HL-60 (cell line): Measurements from ENCODE around the gene MAGIX.

ENCODE experiments used
- DNase-seq, 2 experiments: peaks; one replicate each; pipeline ENCODE4 v3.0.0-alpha.2; 2010 to 2020; ENCODE audit warnings: low read depth in 1 of 2, low spot score in 1 of 2
- H3K27ac ChIP-seq: fragments of 250-450 bp; sonication (Bioruptor Pico); replicated peaks from 2 replicates; pipeline ENCODE4 v1.5.1; 2020; ENCODE audit warnings: mild to moderate bottlenecking, moderate library complexity
- H3K27me3 ChIP-seq: fragments of 250-450 bp; sonication (Bioruptor Pico); 2 replicates; pipeline ENCODE4 v1.5.1; 2021; ENCODE audit warnings: mild to moderate bottlenecking, moderate library complexity; ENCODE audit not compliant: insufficient read depth, poor library complexity, severe bottlenecking
- H3K4me3 ChIP-seq: replicated peaks from 2 replicates; pipeline ENCODE4 v1.5.1; 2011; ENCODE audit warnings: mild to moderate bottlenecking, control low read depth, low read length; ENCODE audit not compliant: insufficient read depth
- GABPA ChIP-seq: IDR thresholded peaks from 2 replicates; pipeline ENCODE4 v1.6.1; 2012; ENCODE audit warnings: low read depth
- POLR2AphosphoS5 ChIP-seq: IDR thresholded peaks from 2 replicates; pipeline ENCODE4 v1.6.1; 2012; ENCODE audit warnings: low read depth
- REST ChIP-seq: IDR thresholded peaks from 2 replicates; pipeline ENCODE4 v1.6.1; 2012; ENCODE audit warnings: low read depth; ENCODE audit not compliant: insufficient replicate concordance
- SPI1 ChIP-seq: IDR thresholded peaks from 2 replicates; pipeline ENCODE4 v1.6.1; 2012; ENCODE audit warnings: low read depth, mild to moderate bottlenecking, borderline replicate concordance
- TF ChIP-seq, protein P1 (sequence below): IDR thresholded peaks from one replicate; pipeline ENCODE4 v1.5.1; 2011; ENCODE audit warnings: low read length, control low read depth, inconsistent platforms; ENCODE audit not compliant: insufficient read depth

Gene MAGIX

DNA sequence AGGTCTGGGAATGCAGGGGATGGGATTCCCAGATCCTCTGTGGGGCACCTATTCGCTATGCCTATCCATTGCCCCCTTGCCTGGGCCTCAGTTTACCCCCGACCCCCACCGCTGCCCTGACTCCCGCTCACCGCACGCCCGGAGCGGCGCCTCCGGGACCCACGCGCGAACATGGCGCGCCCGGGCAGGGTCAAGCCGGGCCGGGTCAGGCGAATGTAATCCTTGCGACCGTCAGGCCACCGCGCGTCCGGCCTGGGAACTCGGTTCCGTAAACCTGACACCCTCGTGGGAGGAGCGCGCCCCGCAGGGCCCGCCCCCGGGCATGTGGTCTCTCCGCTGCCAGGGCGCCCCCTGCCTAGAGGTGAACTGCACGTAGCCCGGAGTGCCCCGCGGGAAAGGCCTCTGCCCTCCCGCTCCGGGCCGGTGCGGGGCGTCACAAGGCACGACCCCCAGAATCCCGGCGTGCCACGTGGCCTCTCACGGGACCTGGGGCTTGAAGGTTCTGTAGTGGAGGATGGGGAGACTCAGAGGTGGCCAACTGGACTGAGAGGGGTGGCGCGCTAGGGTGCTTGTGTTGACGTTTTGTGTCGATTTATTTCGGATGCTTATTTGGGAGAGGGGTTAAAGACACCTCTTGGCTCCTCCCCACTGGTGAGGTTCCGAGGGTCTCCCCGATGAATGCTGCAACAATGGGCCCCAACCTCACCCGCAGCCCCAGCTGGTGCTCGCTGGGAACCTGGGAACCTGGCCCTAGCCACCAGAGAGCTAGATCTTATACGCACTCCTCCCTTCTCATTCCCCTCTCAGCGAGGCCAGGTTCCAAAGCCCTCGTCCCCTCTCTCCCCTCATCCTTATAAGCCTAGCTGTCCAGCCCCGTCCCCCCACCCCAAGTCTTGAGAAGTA lies 23.8 kb downstream of the MAGIX start, which contains the start of gene PRICKLE3:
TSS of gene PRICKLE3 (minus strand) at position 249 of the 903 bp plus-strand sequence. CDS start at position 173, 76 bp downstream.
- TF ChIP-seq REST (no peak), SPI1 (no peak), POLR2AphosphoS5 (peak; percentile 23; the same call in 1 of the 2 replicates), GABPA (no peak)
- TF ChIP-seq, protein P1, sequence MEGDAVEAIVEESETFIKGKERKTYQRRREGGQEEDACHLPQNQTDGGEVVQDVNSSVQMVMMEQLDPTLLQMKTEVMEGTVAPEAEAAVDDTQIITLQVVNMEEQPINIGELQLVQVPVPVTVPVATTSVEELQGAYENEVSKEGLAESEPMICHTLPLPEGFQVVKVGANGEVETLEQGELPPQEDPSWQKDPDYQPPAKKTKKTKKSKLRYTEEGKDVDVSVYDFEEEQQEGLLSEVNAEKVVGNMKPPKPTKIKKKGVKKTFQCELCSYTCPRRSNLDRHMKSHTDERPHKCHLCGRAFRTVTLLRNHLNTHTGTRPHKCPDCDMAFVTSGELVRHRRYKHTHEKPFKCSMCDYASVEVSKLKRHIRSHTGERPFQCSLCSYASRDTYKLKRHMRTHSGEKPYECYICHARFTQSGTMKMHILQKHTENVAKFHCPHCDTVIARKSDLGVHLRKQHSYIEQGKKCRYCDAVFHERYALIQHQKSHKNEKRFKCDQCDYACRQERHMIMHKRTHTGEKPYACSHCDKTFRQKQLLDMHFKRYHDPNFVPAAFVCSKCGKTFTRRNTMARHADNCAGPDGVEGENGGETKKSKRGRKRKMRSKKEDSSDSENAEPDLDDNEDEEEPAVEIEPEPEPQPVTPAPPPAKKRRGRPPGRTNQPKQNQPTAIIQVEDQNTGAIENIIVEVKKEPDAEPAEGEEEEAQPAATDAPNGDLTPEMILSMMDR, result no peak
- peak in 1 of 2 experiments; percentile 79 for DNase-seq
- Histone ChIP-seq H3K27me3 (no peaks in the 10 kb centered on the region), H3K27ac (peak within 1 kb of the TSS; percentile 64), H3K4me3 (peak within 1 kb of the TSS; percentile 72)

- no peak for DNase-seq
- no peak overlapping the region for H3K4me3 ChIP-seq
- TF ChIP-seq GABPA (no peak), SPI1 (no peak), REST (no peak), POLR2AphosphoS5 (no peak)
- TF ChIP-seq, protein P1, result no peak
- no peak overlapping the region for H3K27ac ChIP-seq
- H3K27me3 ChIP-seq, result no peaks in the 10 kb centered on the region
Measured at GRCh38 chrX:49187028-49187394, 24.5 kb downstream of the MAGIX start.

DNA sequence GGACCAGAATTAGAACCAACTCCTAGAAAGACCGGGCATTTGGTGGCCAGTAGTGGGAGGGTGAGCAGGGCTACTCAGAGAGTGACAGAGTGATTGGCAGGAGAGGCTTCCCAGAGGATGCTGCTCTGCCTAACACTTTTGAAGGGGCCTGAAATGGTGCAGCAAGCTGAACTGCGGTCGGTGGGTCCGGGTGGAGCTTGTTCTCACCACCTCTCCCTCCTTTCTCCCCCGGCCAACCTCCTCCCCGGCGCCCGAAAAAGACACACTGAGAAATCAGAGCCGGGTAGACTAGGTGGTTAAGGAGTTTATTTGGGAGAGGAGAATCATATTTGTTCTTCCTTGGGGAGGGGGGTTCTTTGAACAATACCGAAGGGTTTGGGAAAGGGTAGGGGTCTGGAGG lies 25.0 kb downstream of the MAGIX start:
- TF ChIP-seq, protein P1, result no peak
- TF ChIP-seq POLR2AphosphoS5 (no peak), REST (no peak), SPI1 (no peak), GABPA (no peak)
- Histone ChIP-seq H3K27me3 (no peaks in the 10 kb centered on the region), H3K4me3 (no peak overlapping the region), H3K27ac (no peak overlapping the region)
- no peak for DNase-seq
